MM.1S (cell line): ENCODE results near the gene AMMECR1L.

Experiments
- DNase-seq: peaks from one replicate; pipeline ENCODE4 v3.0.0-alpha.2; 2015
- H2AFZ ChIP-seq: fragments of 300-600 bp; sonication (generic); 2 replicates; pipeline ENCODE4 v1.6.0; 2016; ENCODE audit warnings: antibody characterized with exemption, low read length
- H3F3A ChIP-seq: fragments of 300-600 bp; sonication (generic); 2 replicates; pipeline ENCODE4 v1.6.1; 2016; ENCODE audit warnings: mild to moderate bottlenecking, antibody characterized with exemption, low read length, moderate library complexity, mixed read lengths; ENCODE audit not compliant: insufficient read depth
- H3K27ac ChIP-seq: fragments of 300-600 bp; sonication (generic); 2 replicates; pipeline ENCODE4 v1.5.1; 2016; ENCODE audit warnings: mild to moderate bottlenecking, low read length
- H3K27me3 ChIP-seq: fragments of 300-600 bp; sonication (generic); replicated peaks from 2 replicates; pipeline ENCODE4 v1.6.0; 2016; ENCODE audit warnings: low read length; ENCODE audit not compliant: insufficient read depth
- H3K36me3 ChIP-seq: fragments of 300-600 bp; sonication (generic); replicated peaks from 2 replicates; pipeline ENCODE4 v1.6.1; 2016; ENCODE audit warnings: mild to moderate bottlenecking, low read length, mixed read lengths; ENCODE audit not compliant: insufficient read depth
- H3K4me1 ChIP-seq: fragments of 300-600 bp; sonication (generic); 2 replicates; pipeline ENCODE4 v1.6.1; 2016; ENCODE audit warnings: low read length, mixed read lengths
- H3K4me2 ChIP-seq: fragments of 300-600 bp; sonication (generic); 2 replicates; pipeline ENCODE4 v1.6.0; 2016; ENCODE audit warnings: low read depth, low read length
- H3K4me3 ChIP-seq: fragments of 300-600 bp; sonication (generic); 2 replicates; pipeline ENCODE4 v1.5.1; 2016; ENCODE audit warnings: low read length, mixed read lengths
- H3K79me2 ChIP-seq: fragments of 300-600 bp; sonication (generic); 2 replicates; pipeline ENCODE4 v1.6.1; 2016; ENCODE audit warnings: mixed run types, low read length, mixed read lengths
- H3K9ac ChIP-seq: fragments of 300-600 bp; sonication (generic); 2 replicates; pipeline ENCODE4 v1.6.1; 2016; ENCODE audit warnings: low read length, mixed read lengths
- H3K9me2 ChIP-seq: fragments of 300-600 bp; sonication (generic); replicated peaks from 2 replicates; pipeline ENCODE4 v1.6.1; 2016; ENCODE audit warnings: mild to moderate bottlenecking, low read length, mixed read lengths; ENCODE audit not compliant: insufficient read depth
- H3K9me3 ChIP-seq: fragments of 300-600 bp; sonication (generic); replicated peaks from 2 replicates; pipeline ENCODE4 v1.6.1; 2016; ENCODE audit warnings: mild to moderate bottlenecking, low read length, mixed read lengths; ENCODE audit not compliant: insufficient read depth
- H4K20me1 ChIP-seq: fragments of 300-600 bp; sonication (generic); 2 replicates; pipeline ENCODE4 v1.6.1; 2016; ENCODE audit warnings: mild to moderate bottlenecking, low read length, moderate library complexity, mixed read lengths; ENCODE audit not compliant: insufficient read depth
- EZH2 ChIP-seq: fragments of 300-600 bp; sonication (generic); optimal IDR thresholded peaks from 2 replicates; pipeline ENCODE3; 2017; ENCODE audit warnings: low read depth, mild to moderate bottlenecking, antibody characterized with exemption, low read length, mixed read lengths
- EZH2phosphoT487 ChIP-seq: fragments of 300-600 bp; sonication (generic); IDR thresholded peaks from 2 replicates; pipeline ENCODE4 v1.6.1; 2018; ENCODE audit warnings: antibody characterized with exemption, low read length
- TF ChIP-seq, protein P1 (sequence below): fragments of 300-600 bp; sonication (generic); IDR thresholded peaks from 2 replicates; pipeline ENCODE4 v1.5.1; 2016; ENCODE audit warnings: antibody characterized with exemption, low read length, mixed read lengths

Gene AMMECR1L

DNA sequence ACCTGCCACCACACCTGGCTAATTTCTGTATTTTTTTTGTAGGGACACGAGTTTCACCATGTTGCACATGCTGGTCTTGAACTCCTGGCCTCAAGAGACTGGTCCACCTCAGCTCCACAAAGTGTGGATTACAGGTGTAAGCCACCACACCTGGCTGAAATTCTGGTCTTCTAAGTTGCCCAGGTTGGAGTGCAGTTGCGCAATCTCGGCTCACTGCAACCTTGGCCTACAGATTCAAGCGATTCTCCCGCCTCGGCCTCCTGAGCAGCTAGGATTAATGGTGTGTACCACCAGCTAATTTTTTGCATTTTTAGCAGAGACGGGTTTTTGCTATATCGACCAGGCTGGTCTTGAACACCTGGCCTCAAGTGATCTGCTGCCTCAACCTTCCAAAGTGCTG, 33.4 kb downstream of the AMMECR1L start:
- H3F3A ChIP-seq, result no peaks in the 10 kb centered on the region

DNA sequence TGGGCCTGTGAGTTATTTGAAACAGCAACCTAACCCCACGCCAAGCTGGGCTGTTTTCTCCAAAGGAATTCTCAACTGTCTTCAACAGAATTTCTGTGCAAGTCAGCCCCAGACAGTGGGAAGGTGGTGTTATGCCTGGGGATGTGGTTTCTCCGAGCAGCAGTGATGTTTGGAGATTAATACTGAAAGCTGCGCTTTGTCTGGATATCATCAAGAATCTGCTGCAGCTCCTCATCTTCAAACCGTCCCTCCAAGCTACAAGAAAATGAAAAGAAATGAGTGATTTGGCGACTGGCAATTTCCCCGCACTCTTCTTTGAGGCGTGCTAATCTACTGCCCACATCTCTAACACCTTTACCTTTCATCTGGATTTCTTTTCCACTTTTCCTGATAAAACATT, 37.8 kb downstream of the AMMECR1L start:
- Histone ChIP-seq H3K4me1 (no peaks in the 10 kb centered on the region), H3K79me2 (peaks cover 48% of the 10 kb centered on the region), H4K20me1 (peaks cover 8% of the 10 kb centered on the region), H3K27ac (no peak overlapping the region), H3K36me3 (peaks cover 29% of the 10 kb centered on the region), H3K4me2 (no peak overlapping the region), H3K9me2 (no peaks in the 10 kb centered on the region), H3K4me3 (no peak overlapping the region), H2AFZ (no peak overlapping the region), H3K9ac (no peak overlapping the region), H3K27me3 (no peaks in the 10 kb centered on the region), H3K9me3 (no peaks in the 10 kb centered on the region), H3F3A (no peaks in the 10 kb centered on the region)
- DNase-seq, result no peak
- TF ChIP-seq, protein P1, sequence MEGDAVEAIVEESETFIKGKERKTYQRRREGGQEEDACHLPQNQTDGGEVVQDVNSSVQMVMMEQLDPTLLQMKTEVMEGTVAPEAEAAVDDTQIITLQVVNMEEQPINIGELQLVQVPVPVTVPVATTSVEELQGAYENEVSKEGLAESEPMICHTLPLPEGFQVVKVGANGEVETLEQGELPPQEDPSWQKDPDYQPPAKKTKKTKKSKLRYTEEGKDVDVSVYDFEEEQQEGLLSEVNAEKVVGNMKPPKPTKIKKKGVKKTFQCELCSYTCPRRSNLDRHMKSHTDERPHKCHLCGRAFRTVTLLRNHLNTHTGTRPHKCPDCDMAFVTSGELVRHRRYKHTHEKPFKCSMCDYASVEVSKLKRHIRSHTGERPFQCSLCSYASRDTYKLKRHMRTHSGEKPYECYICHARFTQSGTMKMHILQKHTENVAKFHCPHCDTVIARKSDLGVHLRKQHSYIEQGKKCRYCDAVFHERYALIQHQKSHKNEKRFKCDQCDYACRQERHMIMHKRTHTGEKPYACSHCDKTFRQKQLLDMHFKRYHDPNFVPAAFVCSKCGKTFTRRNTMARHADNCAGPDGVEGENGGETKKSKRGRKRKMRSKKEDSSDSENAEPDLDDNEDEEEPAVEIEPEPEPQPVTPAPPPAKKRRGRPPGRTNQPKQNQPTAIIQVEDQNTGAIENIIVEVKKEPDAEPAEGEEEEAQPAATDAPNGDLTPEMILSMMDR, result no peak
- TF ChIP-seq EZH2phosphoT487, result no peak
- TF ChIP-seq EZH2, result no peak

More for the DNA sequence above, 33.4 kb downstream of the AMMECR1L start:
- TF ChIP-seq EZH2phosphoT487 (no peak), EZH2 (no peak)
- TF ChIP-seq, protein P1, result no peak
- Histone ChIP-seq H3K27ac (no peak overlapping the region), H2AFZ (no peak overlapping the region), H3K4me1 (no peaks in the 10 kb centered on the region), H3K36me3 (peaks cover 25% of the 10 kb centered on the region), H3K9ac (no peak overlapping the region), H3K79me2 (peaks cover 86% of the 10 kb centered on the region), H3K9me2 (no peaks in the 10 kb centered on the region), H3K4me3 (no peak overlapping the region), H3K9me3 (no peaks in the 10 kb centered on the region), H4K20me1 (peaks cover 11% of the 10 kb centered on the region), H3K4me2 (no peak overlapping the region), H3K27me3 (no peaks in the 10 kb centered on the region)
- DNase-seq, result no peak

DNA sequence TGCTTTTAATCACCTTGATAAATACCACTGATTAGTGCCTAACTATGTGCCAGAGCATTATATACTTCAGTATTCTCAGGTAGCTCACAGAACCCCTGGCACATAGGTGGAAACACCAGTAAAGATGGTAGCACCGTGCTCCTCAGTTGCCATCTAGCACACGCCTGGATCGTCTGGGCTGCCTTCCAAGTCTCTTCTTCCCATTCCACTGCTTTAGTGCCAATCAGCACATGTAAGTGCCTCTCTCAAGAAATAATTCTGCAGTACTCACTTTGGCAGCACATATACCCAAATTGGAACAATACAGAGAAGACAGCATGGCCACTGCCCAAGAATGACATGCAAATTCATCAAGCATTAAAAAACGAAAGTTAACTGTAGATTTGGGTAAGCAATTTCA, 40.8 kb downstream of the AMMECR1L start:
- TF ChIP-seq EZH2phosphoT487 (no peak), EZH2 (no peak)
- TF ChIP-seq, protein P1, result no peak
- no peaks in the 10 kb centered on the region; the same call in 1 of the 2 replicates for H3F3A ChIP-seq
- H3K27ac ChIP-seq, result no peak overlapping the region
- peaks cover 20% of the 10 kb centered on the region for H3K36me3 ChIP-seq
- H3K9ac ChIP-seq, result no peak overlapping the region
- no peak for DNase-seq
- no peak overlapping the region for H2AFZ ChIP-seq
- H3K79me2 ChIP-seq, result peaks cover 18% of the 10 kb centered on the region
- no peaks in the 10 kb centered on the region for H3K4me1 ChIP-seq
- H3K27me3 ChIP-seq, result no peaks in the 10 kb centered on the region
- no peaks in the 10 kb centered on the region for H3K9me2 ChIP-seq
- H4K20me1 ChIP-seq, result no peaks in the 10 kb centered on the region
- H3K4me2 ChIP-seq, result no peak overlapping the region
- H3K9me3 ChIP-seq, result no peaks in the 10 kb centered on the region
- no peak overlapping the region for H3K4me3 ChIP-seq
